K562 (cell line): ENCODE results near the gene RFNG.

Source experiments
- CEBPB ChIP-seq: fragments of 450-650 bp; IDR thresholded peaks from 2 replicates; pipeline ENCODE4 v1.6.1; 2016; ENCODE audit warnings: missing genetic modification characterization, missing compliant biosample characterization
- SIN3A ChIP-seq, 2 experiments: fragments of 150-350 bp in 1 of 2; IDR thresholded peaks; 2 replicates each; pipeline ENCODE4 v1.6.1; 2011 to 2016; ENCODE audit warnings: borderline replicate concordance in 2 of 2, low read depth in 2 of 2, low read length in 2 of 2, mild to moderate bottlenecking in 2 of 2, moderate library complexity in 2 of 2; ENCODE audit not compliant: control insufficient read depth in 1 of 2
- TBP ChIP-seq: optimal IDR thresholded peaks from 2 replicates; pipeline ENCODE3; 2011; ENCODE audit warnings: low read depth, low read length, improper control_type of control experiment
- USF2 ChIP-seq: sonication (generic); formaldehyde crosslinking; IDR thresholded peaks from 2 replicates; pipeline ENCODE4 v1.5.0; 2020; ENCODE audit warnings: missing genetic modification reagents
- ZZZ3 ChIP-seq: fragments of 450-650 bp; IDR thresholded peaks from 2 replicates; pipeline ENCODE4 v1.6.1; 2016; ENCODE audit warnings: antibody characterized with exemption, mild to moderate bottlenecking, moderate library complexity

- TF ChIP-seq SIN3A (IDR thresholded peaks at IDR 0.05; ENCODE audit: borderline replicate concordance in 2 of 2, control insufficient read depth in 1 of 2, low read depth in 2 of 2, low read length in 2 of 2) (0 out of 4 replicates have a peak, but pooled peaks of 1 of the 2 experiments have one; percentile 30), CEBPB (tag) (no peak), USF2 (CRISPR knock-in tag) (no peak), TBP (no peak), ZZZ3 (no peak)
Measured at GRCh38 chr17:82023447-82024241, 28.0 kb downstream of the RFNG start.
